Fibroblast of mammary gland (primary cell): Measurements from ENCODE around the gene DNPEP.
"Not testable (repeated sequence)": the region's sequence is repeated elsewhere in the genome, so short reads cannot be mapped to it uniquely, and the experiment has no call there.

Experiments
- DNase-seq: peaks from one replicate; pipeline ENCODE4 v3.0.0-alpha.2; 2010; ENCODE audit warnings: low read depth
- H3K4me3 ChIP-seq: 2 replicates; pipeline ENCODE4 v1.5.1; 2011; ENCODE audit warnings: low read depth, mild to moderate bottlenecking, low read length, moderate library complexity; ENCODE audit not compliant: control insufficient read depth
- CTCF ChIP-seq: conservative IDR thresholded peaks from 2 replicates; pipeline ENCODE4 v1.5.1; 2011; ENCODE audit warnings: low read depth, low read length, inconsistent platforms; ENCODE audit not compliant: control insufficient read depth, insufficient read depth

Gene DNPEP

GRCh38 chr2:219401606-219402005, 13.9 kb upstream of the DNPEP start:
- DNase-seq = no peak
- TF ChIP-seq CTCF = no peak
- H3K4me3 ChIP-seq = no peak overlapping the region

- TF ChIP-seq CTCF = no peak
- no peak overlapping the region for H3K4me3 ChIP-seq
- DNase-seq = no peak
These were observed 12.8 kb upstream of the DNPEP start for GRCh38 chr2:219400562-219400961.

GRCh38 chr2:219399716-219400478, 12.2 kb upstream of the DNPEP start:
- TF ChIP-seq CTCF = no peak
- no peak overlapping the region for H3K4me3 ChIP-seq
- DNase-seq = no peak

- no peak for TF ChIP-seq CTCF
- H3K4me3 ChIP-seq = no peak overlapping the region
- no peak for DNase-seq
These were observed 11.1 kb upstream of the DNPEP start for GRCh38 chr2:219398721-219399363.

GRCh38 chr2:219396863-219397457, 9.2 kb upstream of the DNPEP start:
- DNase-seq = no peak
- TF ChIP-seq CTCF = no peak
- H3K4me3 ChIP-seq = no peak overlapping the region

- DNase-seq = no peak
- TF ChIP-seq CTCF = no peak
- no peak overlapping the region for H3K4me3 ChIP-seq
These were observed 7.9 kb upstream of the DNPEP start for GRCh38 chr2:219395609-219396008.

GRCh38 chr2:219395056-219395455, 7.3 kb upstream of the DNPEP start:
- DNase-seq = not testable (repeated sequence)

More at GRCh38 chr2:219395056-219395455, 7.3 kb upstream of the DNPEP start:
- not testable (repeated sequence) for H3K4me3 ChIP-seq
